UCSD-AML1 (cell line): ENCODE data around the gene ANKRD33B.
A peak's percentile ranks its signal among the peaks of the same experiment; 100 is the strongest.
"Not testable (repeated sequence)": the region's sequence is repeated elsewhere in the genome, so short reads cannot be mapped to it uniquely, and the experiment has no call there.

Source experiments
- DNase-seq: peaks from one replicate; lab custom pipeline; 2025; ENCODE audit not compliant: unreplicated experiment; lab: John Stamatoyannopoulos, UW

ANKRD33B gene

DNA sequence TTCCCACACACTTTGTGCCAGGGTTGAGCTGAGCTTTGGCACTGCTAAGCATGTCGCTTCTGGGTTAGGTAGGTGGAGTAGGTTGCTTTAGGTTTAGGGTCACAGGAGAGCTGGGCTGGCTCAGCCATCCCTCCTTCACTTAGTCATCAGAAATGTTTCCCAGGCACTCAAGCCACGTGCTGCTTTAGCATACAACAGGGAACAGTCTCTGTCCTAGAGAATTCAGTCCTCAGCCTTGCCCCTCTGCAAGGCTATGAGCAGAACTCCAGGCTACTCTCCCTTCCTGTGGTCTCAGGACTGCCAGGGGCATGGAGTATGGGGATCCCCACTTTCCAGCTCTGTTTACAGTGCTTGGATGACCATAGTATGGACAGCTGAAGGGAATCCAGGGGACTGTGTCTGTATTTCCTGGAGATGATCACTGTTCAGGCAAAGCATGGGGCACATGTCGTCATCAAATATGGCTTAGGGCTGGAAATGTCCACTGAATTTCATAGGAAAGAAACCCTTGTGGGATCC lies 7.5 kb upstream of the ANKRD33B start:
- no peak for DNase-seq

DNA sequence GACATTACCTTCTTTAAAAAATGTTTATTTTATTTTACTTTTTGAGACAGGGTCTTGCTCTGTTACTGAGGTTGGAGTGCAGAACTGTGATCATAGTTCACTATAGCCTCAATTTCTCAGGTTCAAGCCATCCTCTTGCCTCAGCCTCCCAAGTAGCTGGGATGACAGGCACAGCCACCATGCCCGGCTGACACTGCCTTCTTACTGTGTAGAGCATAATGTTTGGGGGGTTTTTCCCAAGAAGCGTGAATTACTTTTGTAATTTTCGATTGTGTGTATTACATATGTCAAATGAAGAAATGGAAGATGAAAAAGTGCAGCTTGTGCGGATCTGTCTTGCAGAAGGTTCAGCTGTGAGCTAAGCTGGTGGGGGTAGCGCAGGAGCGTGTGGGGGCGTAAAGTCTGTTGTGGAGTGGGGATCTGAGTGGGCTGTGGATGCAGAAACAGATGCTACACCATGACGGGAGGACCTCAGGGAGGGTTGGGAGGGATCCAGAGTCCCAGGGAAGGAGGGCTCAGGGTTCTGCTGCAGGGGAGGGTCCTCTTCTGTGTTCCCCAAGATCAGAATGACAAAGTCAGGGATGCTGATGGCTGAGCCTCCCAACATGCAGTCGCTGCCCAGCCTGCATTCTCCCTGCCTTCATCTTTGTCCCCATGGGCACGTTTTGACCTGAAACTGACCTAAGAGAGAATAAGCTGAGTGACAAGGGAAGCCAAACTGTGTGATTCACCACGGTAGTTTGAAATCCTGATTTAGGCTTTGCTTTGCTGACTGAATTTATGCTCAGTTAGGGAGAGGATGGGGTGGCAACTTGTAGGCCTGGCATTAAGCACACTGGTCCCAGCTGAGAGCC lies 6.8 kb upstream of the ANKRD33B start:
- DNase-seq: no peak

DNA sequence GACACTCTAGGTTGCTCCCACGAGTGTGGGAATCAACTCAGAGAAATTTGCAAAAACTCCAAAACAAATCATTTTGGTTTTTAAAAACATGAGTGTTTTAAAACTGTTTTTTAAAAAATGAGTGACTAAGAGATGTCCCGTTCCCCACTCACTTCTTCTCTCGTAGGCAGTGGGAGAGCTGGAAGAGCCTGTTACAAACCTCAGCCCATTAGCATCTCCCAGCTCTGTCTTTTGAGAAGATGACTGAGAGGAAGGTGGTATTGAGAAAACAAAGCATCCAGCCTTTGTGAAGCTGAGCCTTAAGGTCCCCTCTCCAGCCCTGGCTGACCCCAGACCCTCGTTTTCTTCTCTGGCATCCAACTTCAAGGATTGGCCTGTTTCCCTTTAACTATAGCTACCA lies 4.7 kb upstream of the ANKRD33B start:
- DNase-seq: no peak

DNA sequence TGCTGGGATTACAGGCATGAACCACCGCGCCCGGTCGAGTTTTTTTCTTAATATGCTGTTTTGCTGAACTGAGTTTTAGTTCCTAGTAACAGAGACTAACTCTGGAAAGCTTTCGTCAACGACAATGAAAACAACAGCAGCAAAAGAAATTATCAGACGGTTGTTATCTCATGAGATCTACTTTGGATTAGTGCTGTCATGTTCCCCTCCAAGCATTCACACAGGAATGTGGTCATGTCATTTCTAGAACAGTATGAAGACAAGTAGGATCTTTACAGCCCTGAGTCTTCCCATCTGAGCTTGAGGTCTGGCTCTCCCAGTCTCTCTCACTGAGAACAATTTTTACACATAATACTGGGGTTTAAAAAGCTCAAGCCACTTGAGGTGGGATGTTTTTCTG lies 4.0 kb upstream of the ANKRD33B start:
- no peak for DNase-seq

DNA sequence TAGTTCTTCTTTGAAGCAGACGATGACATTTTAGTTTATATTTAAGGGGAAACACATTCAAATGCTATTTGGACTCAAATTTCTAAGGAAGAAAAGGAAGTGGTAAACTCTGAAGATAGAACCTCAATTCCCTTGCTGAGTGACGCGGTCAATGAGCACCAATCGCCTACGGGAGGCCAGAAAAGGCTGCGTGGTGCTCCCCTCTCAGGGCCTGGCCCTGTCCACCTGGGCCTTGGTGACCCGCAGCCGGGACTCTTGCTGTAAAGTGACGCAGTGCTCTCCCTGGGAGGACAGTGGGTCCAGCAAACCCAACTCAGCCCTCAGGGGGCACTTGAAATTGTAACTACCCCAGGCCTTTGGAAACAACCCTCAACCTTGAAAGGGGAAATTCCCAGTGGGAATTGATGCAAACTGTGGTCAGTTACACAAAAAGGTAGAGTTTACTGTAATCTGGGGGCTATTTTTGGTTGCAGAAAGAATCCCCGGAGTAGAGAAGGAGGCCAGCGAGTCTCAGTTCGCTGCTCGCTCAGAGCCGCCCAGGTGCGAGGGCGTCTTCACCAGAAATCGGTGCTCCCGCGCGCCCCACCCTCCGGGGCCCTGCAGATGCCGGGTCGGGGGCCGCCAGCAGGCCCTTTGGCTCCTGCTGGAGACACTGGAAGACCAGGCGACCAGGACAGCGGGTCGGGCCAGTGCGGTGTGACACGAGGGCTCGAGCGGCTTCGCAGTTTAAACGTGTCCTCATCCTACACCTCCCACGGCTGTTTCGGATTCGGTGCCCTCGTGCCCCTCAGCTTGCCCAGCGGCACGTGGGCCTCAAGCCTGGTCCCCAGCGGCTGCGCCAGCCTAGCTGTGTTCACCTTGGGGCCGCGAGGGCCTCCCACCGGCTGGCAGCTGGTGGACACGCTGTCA lies 1.4 kb upstream of the ANKRD33B start:
- peak; percentile 35 for DNase-seq

DNA sequence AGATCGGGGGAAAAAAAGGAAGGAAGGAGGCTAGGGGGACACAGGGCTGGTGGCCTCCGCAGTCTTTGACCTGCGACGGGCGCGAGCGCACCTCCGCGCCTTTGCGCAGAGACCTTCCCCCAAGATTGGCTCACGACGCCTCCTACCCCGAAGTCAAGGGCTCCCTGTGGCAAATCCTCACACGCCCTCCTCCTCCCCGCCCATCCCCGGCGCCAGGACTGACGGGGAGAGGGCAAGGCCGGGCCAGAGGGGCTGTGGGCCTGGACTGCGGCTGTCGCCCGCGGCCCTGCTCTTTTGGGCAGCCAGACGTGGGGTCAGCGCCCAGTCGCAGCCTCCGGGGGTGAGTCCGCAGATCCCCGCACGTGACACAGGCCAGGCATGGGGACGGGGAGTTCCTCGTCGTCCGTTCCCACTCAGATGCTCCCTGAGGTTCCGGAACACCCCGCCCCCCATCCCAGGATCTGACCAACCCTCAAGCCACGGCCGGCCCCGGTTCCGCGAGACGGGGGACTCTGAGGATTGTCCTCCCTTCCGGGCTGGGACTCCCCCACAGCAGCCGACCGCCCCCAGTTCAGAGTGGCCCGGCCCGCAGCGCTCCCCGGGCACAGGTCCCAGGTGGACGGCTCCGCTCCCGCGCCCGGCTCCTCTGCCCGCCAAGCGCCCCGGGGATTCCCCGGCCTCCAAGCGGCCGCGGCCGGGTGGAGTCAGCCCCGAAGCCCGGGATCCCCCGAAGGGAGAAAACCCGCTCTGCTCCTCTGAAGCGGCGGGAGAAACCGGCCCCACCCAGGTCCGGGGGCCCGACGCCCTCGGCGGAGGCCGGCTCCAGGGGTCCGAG lies 543 bp upstream of the ANKRD33B start:
- no peak for DNase-seq

DNA sequence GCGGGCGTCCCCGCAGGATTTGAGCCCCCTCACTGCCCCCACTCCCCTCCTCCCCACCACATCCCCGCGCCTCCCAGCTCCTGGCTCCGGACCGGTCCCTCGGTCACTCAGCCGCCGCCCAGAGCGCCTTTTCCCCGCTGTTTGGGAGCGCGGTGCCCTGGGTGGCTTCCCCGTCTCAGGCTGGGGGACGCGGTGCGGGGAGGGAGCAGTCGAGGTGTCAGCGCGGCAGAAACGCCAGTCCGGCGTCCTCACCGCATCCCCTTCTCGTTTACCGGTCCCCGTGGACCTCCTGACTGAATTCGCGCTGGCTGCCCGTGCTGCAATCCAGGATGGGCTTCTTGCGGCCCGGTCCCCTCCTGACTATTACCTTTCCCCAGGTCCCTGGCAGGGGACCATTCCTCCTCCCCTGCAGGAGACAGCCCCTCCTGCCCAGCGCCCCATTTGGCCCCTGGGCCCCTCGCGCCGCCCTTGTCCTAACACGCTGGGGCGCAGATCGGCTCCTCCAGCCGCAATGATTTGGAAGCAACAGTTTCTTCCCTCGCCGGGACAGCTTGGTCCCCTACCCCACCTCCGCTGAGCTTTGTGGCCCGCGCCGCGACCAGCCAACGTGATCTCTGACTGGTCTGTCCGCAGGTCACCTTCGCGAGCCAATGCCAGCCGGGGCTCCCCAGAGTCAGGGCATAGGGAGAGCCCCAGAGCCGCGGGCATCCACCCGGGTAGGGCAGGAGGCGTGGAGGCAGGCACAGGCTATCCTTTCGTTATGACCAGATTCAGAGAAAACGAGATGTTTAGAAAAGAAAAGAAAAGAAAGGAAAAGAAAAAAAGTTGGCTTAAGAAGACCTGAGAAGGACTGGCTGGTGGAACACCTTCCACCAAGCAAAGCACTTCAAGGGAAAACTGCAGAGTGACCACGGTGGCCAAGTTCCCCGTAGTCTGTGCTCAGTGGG lies 1.2 kb downstream of the ANKRD33B start:
- DNase-seq: no peak

DNA sequence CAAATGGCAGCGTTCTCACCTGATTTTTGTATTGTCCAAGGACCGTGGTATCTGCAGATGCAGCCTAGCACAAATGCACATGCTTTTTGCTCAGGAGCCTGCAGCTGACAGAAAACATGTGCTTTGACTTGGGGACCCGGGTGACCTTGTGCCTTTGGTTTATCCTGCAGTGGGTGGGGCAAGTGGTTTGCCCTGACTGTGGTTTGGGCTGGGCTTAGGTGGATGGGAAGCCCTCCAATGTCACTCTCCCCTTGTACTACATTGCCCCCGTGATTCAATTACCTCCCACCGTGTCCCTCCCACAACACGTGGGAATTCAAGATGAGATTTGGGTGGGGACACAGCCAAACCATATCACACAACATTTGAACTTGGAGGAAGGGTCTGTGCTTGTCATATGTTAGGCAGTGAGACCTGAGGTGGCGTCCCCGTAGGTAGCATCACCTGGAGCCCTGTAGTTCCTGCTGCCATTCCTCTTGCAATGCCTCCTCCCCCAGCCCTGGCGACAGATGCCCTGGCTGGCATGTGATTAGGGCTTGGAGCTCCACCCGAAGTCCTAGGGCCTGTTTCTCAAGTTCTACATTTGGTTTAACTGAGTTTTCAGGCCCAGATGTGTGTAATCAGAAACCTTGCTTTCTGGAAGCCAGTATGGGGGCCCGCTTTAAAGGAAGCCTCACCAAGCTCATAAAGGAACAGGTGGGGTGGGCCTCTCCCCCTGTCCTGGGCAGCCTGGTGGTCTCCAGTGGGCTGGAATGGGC lies 2.1 kb downstream of the ANKRD33B start:
- DNase-seq: no peak

DNA sequence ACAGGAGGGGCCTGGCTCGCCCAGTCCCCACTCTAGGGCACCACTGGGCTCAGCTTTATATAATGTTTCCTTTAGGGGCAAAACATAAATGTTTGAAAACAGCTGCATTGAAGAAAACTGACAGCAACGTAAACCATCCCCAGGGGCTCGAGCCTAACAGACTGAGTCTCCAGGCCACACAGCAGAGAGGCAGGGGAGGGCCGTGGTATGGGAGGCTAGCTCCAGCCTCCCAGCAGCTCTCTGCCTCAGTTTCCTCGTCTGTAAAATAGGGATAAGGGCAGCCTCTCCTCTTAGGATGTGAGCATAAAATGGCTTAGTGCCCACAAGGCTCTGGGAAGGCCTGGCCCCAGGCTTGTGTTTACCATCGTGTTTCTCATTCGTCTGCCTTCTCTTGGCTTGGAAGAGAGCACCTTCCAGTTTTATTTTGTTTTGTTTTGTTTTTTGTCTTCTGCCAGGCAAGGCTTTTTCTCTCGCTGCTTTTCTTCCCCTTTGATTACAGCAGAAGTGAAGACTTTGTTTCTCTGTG lies 2.7 kb downstream of the ANKRD33B start:
- no peak for DNase-seq

DNA sequence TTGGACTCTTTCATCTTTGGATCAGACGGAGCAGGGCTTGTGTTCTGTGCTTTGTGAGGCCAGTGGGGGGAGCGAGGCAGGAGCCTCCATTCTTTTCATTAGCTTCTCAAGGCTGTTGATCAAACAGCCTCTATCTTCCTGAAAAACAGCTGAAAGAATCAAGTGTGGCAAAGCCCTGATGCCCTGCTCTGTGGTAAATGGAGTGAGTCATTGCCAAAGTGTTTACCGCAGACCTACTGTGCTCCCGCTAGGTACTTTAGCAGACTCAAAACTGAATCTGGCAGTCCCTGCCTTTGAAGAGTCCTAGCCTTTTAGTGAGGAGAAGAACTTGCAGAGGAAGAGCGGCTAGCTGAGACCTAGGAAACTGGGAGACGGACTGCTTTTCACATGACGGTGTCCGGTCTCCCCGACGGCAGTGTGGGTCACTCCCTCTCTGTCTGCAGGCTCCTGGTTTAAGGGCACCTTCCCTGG lies 3.3 kb downstream of the ANKRD33B start:
- no peak for DNase-seq

DNA sequence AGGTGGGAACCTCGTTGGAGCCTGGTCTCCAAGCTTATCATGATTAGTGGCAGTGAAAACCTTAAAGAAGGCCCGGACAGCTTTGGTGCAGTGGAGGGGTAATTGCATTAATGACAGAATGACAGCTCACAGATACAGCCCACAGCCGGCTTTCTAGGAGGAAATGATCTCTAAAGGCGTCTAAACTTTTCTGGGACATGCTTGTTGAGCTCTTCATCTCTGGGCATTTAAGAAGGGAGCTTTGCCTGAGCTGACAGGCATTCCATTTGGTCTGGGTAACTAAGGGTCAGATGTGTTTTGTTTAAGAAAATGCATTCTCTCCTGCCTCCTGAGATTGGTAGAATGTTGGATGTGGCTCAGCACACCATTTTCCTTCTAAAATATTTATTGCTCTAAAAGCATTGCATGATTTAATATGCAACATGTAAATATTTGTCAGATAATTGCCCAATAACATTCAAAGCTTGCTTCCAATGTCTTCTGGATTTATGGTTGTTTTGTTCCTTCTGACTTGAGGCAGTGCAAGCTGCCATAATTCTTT lies 4.0 kb downstream of the ANKRD33B start:
- no peak for DNase-seq

DNA sequence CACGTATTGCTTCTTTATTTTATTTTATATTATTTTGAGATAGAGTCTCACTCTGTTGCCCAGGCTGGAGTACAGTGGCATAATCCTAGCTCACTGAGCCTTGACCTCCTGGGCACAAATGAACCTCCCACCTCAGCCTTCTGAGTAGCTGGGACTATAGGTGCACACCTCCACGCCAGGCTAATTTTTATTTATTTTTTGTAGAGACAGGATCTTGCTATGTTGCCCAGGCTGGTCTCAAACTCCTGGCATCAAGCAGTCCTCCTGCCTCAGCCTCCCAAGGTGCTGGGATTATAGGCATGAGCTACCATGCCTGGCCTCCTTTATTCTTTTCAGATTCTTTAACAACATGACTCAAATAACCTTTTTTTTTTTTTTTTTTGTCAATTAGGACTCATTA lies 6.7 kb downstream of the ANKRD33B start:
- not testable (repeated sequence) for DNase-seq

DNA sequence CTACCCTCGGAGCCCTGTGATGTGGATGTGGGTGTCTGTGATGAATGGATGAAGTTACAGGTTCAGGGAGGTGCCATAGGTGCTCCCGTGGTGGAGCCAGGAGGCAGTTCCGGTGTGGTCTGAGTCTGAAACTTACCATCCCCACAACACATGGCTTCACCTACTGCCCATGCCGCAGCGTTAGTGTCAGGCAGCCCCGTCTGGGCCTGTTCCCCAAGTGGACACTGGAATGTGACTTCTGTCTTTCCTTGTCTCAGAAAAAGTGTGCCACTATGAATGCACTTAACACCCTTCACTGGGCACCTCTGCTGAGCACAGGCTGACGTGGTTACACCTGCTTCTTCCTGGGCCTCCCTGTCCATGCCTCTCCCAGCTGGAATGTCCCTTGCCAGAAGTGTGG lies 8.6 kb downstream of the ANKRD33B start:
- no peak for DNase-seq

DNA sequence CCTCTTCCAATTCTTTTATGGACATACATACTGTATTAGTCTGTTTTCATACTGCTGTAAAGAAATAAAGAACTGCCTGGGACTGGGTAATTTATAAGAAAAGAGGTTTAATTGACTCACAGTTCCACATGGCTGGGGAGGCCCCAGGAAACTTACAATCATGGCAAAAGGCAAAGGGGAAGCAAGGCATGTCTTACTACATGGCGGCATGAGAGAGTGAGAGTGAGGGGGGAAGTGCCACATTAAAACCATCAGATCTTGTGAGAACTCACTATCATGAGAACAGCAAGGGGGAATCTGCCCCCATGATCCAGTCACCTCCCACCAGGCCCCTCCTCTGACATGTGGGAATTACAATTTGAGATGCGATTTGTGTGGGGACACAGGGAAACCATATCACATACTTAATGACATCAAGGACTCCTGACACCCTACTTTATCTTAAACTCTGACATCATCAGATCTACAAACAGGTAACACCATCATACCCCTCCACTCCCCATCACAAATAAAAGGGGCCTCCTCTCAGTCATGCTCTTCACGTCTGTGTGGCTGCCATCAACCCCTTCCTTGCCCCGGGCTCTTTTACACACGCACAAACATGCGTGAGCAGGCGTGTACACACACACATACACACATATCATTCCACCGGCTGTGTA lies 9.7 kb downstream of the ANKRD33B start:
- no peak for DNase-seq

DNA sequence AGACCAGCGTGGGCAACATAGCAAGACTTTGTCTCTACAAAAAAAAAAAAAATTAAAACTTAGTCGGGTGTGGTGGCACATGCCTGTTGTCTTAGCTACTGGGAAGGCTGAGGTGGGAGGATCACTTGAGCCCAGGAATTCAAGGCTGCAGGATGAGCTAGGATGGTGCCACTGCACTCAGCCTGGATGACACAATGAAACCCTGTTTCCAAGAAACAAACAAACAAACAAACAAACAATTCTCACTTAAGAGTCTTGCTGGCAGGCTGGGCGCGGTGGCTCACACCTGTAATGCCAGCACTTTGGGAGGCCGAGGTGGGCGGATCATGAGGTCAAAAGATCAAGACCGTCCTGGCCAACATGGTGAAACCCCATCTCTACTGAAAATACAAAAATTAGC lies 11.0 kb downstream of the ANKRD33B start:
- DNase-seq: not testable (repeated sequence)

DNA sequence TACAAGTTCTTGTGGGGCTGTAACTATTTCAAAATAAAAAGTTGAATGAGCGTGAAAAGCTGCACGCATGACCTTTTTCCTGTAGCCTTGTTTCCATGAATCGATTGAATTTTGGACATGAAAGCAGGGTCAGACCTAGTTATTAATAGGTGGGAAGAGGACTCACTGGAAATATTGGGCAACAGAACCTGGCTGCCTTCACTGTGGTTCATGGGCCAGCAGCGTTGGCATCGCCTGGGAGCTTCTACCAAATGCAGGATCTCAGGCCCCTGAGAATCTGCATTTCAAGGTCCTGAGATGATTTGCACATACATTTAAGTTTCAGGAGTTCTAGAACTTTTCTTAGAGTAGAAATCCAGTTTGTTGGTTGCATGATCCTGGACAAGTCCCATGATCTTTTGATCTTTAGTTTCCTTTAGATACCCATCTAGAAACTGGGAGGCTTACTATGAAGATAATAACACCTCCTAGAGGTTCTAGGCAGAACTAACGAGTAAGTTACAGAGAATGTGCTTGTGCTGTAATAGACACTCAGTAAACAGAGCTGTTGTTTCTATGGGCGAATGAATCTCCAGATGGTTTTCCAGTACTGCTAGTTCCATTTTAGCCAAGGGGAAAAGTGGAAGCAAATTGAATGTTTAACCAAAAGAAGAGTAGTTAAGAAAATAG lies 12.4 kb downstream of the ANKRD33B start:
- no peak for DNase-seq

DNA sequence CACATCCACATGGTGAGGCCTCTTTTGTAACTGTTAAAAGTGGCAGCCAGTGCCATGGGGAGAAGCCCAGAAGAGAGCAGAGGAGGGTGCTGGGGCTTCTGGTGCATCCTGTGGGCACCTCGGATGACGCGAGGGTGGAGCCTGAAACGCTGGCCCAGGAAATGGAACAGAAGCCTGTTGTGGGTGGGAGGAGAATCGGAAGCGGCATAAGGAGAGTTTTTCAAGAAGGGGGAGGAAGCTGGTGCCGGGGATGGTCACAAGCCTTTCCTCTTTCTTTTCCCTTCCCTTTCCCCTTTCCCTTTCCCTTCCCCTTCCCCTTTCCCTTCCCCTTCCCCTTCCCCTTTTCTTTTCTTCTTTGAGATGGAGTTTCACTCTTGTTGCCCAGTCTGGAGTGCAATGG lies 12.9 kb downstream of the ANKRD33B start:
- no peak for DNase-seq
